ENCODE measurements around the gene RFNG. TPM values are rescaled to one million over a fixed set of nuclear protein-coding genes. Genes with fewer than 3 reads are reported as not detected.

The RFNG gene
- total RNA-seq, 1 donor from 2014 or later: 21.1 TPM

- peak; percentile 72 for DNase-seq
- H3K27ac ChIP-seq (replicated peaks): no peak overlapping the region
- H3K36me3 ChIP-seq: no peaks in the 10 kb centered on the region
- peak; percentile 73 for TF ChIP-seq CTCF (IDR thresholded peaks at IDR 0.05; ENCODE audit: borderline replicate concordance)
- no peaks in the 10 kb centered on the region for H3K27me3 ChIP-seq (ENCODE audit: low read depth)
- peaks cover 37% of the 10 kb centered on the region for H3K4me1 ChIP-seq
- intact Hi-C loops (cut with micrococcal nuclease): no loop called here
- no peaks in the 10 kb centered on the region for H3K9me3 ChIP-seq (replicated peaks)
- peak overlapping the region; percentile 97 for H3K4me3 ChIP-seq
These were observed 30.3 kb downstream of the RFNG start for GRCh38 chr17:82021107-82021899.

- TF ChIP-seq CTCF (IDR thresholded peaks at IDR 0.05; ENCODE audit: borderline replicate concordance): no peak
- Histone ChIP-seq H3K4me1 (peaks cover 37% of the 10 kb centered on the region), H3K9me3 (replicated peaks) (no peaks in the 10 kb centered on the region)
These were observed 31.0 kb downstream of the RFNG start for GRCh38 chr17:82020572-82021106.

GRCh38 chr17:82019690-82020571, 31.7 kb downstream of the RFNG start:
- no peak overlapping the region for H3K27ac ChIP-seq (replicated peaks)
- H3K9me3 ChIP-seq (replicated peaks): no peaks in the 10 kb centered on the region
- no peaks in the 10 kb centered on the region for H3K27me3 ChIP-seq (ENCODE audit: low read depth)
- peaks cover 37% of the 10 kb centered on the region for H3K4me1 ChIP-seq
- H3K4me3 ChIP-seq: no peak overlapping the region
- peak; percentile 73 for TF ChIP-seq CTCF (IDR thresholded peaks at IDR 0.05; ENCODE audit: borderline replicate concordance)
- intact Hi-C loops (cut with micrococcal nuclease): no loop called here
- no peaks in the 10 kb centered on the region for H3K36me3 ChIP-seq
- peak; percentile 51 for DNase-seq

More at GRCh38 chr17:82020572-82021106, 31.0 kb downstream of the RFNG start:
- no peak for DNase-seq
- Histone ChIP-seq H3K27me3 (ENCODE audit: low read depth) (no peaks in the 10 kb centered on the region), H3K27ac (replicated peaks) (no peak overlapping the region), H3K36me3 (no peaks in the 10 kb centered on the region), H3K4me3 (no peak overlapping the region)
- intact Hi-C loops (cut with micrococcal nuclease): no loop called here

GRCh38 chr17:82018989-82019689, 32.5 kb downstream of the RFNG start:
- H3K27ac ChIP-seq (replicated peaks): no peak overlapping the region
- no peaks in the 10 kb centered on the region for H3K9me3 ChIP-seq (replicated peaks)
- no peak for DNase-seq
- H3K4me1 ChIP-seq: peaks cover 42% of the 10 kb centered on the region
- no peak for TF ChIP-seq CTCF (IDR thresholded peaks at IDR 0.05; ENCODE audit: borderline replicate concordance)
- no peak overlapping the region for H3K4me3 ChIP-seq
- intact Hi-C loops (cut with micrococcal nuclease): no loop called here
- H3K36me3 ChIP-seq: no peaks in the 10 kb centered on the region
- H3K27me3 ChIP-seq (ENCODE audit: low read depth): no peaks in the 10 kb centered on the region
